ENCODE data around the gene LLGL2. TPM values are rescaled to one million over a fixed set of nuclear protein-coding genes. Genes with fewer than 3 reads are reported as not detected.
"Not testable (repeated sequence)": the region's sequence is repeated elsewhere in the genome, so short reads cannot be mapped to it uniquely, and the experiment has no call there.

LLGL2 gene
- total and polyA plus RNA-seq, 8 donors, result 72.3 to 565 (median 174) TPM

DNA sequence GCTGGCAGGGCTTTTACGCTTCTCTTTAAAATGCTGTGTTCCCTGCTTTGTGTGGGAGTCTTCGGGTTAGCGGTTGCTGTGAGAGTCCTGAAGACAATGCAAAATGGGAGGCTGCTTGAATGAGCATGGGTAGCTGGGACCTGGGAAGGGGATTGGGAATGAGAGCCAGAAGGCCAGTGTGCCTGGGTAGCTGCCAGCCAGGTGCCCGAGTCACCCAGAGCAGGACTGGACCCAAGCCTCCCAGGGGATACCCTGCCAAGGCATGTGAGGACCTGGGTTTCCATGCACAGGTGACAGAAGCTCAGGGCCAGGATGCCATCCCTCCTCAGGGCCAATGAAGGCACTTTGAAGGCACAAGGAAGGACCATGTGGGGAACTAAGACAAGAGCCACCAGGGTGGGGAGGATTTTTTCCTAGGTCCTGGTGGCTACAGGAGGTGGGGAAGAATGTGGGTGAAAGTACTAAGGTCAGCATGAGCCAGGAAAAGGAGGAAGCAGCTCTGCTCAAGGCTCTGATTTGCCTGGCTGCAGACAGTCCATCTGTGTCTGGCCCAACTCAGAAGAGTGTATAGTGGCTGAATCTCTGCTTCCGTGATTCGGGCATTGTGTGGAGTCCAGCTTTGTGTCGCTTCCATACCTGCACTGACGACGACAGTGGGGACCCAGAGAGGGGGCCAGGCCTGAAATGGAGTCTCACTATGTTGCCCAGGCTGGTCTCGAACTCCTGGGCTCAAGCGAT lies 48.6 kb upstream of the LLGL2 start:
- 60 to 76% (median 68%) methylated on average over 11 of the region's 11 CpGs for WGBS, 5 donors
- peak in 1 of 2 donors; percentile 28 for DNase-seq
- H3K4me1 ChIP-seq, result peaks cover 18 to 42% (median 34%) of the 10 kb centered on the region in 4 donors
- H3K27ac ChIP-seq, result peak overlapping the region in 4 of 5 donors; percentile 7 to 68 (median 57)
- no peaks in the 10 kb centered on the region for H3K27me3 ChIP-seq
- TF ChIP-seq EP300 (IDR thresholded peaks at IDR 0.05), result no peak
- no peak for TF ChIP-seq POLR2A (IDR thresholded peaks at IDR 0.05)
- TF ChIP-seq, protein P1, sequence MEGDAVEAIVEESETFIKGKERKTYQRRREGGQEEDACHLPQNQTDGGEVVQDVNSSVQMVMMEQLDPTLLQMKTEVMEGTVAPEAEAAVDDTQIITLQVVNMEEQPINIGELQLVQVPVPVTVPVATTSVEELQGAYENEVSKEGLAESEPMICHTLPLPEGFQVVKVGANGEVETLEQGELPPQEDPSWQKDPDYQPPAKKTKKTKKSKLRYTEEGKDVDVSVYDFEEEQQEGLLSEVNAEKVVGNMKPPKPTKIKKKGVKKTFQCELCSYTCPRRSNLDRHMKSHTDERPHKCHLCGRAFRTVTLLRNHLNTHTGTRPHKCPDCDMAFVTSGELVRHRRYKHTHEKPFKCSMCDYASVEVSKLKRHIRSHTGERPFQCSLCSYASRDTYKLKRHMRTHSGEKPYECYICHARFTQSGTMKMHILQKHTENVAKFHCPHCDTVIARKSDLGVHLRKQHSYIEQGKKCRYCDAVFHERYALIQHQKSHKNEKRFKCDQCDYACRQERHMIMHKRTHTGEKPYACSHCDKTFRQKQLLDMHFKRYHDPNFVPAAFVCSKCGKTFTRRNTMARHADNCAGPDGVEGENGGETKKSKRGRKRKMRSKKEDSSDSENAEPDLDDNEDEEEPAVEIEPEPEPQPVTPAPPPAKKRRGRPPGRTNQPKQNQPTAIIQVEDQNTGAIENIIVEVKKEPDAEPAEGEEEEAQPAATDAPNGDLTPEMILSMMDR (IDR thresholded peaks at IDR 0.05), result no peak
- TF ChIP-seq POLR2AphosphoS5 (IDR thresholded peaks at IDR 0.05), result no peak
- H3K9me3 ChIP-seq, result no peaks in the 10 kb centered on the region
- intact Hi-C loops (cut with DNase I; ENCODE audit: low total_unique reads), result no loop called here
- H3K4me3 ChIP-seq, result no peak overlapping the region
- peaks cover 10 to 39% (median 37%) of the 10 kb centered on the region in 4 donors for H3K36me3 ChIP-seq

DNA sequence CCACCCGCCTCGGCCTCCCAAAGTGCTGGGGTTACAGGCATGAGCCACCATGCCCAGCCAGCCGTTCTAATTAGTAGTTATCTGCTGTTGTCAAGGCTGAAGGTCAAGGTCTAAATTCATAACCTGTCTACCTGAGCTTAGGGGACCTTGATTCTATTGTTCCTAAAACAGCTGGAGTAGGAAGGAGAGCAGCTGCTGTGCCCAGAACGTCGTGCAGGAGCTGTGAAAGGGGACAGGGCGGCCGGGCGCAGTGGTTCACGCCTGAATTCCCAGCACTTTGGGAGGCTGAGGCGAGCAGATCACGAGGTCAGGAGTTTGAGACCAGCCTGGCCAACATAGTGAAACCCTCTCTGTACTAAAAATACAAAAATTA lies 48.0 kb upstream of the LLGL2 start:
- H3K27me3 ChIP-seq; intact Hi-C loops (cut with DNase I; ENCODE audit: low total_unique reads); H3K4me3 ChIP-seq; H3K9me3 ChIP-seq: not testable (repeated sequence)
- WGBS, 5 donors, result 79 to 85% (median 82%) methylated on average over 10 to 11 of the region's 11 CpGs
- peaks cover 7 to 33% (median 32%) of the 10 kb centered on the region in 4 donors for H3K36me3 ChIP-seq
- H3K4me1 ChIP-seq, result peaks cover 18 to 46% (median 35%) of the 10 kb centered on the region in 4 donors
- peak in 1 of 2 donors; percentile 4 for DNase-seq
- H3K27ac ChIP-seq, result peak overlapping the region in 3 of 5 donors; percentile 49 to 68 (median 65)

DNA sequence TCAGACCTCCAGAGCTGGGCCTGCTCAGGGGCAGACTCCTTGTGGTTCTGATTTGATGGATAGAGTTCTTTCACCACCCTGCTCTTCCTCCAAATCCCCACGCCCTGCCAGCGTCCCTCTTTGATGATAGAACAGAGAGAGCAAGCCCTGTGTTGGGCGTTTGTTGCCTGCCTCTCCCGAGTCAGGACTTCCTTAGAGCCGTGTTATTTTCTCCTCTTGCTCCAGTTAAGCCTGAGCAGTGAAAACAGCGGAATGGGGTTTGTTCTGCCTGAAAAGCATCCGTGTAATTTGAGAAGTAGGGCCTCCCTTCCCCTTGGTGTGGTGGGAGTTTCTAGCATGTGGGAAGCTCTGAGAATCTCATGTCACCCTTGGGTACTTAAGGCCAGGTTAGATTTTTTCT lies 47.0 kb upstream of the LLGL2 start:
- Histone ChIP-seq H3K9me3 (no peaks in the 10 kb centered on the region), H3K27me3 (no peaks in the 10 kb centered on the region), H3K4me3 (no peak overlapping the region), H3K27ac (no peak overlapping the region), H3K4me1 (peaks cover 18 to 49% (median 35%) of the 10 kb centered on the region in 4 donors), H3K36me3 (peaks cover 0 to 27% (median 21%) of the 10 kb centered on the region in 4 donors)
- 78 to 84% (median 80%) methylated on average over 7 of the region's 7 CpGs for WGBS, 5 donors
- DNase-seq, result no peak
- intact Hi-C loops (cut with DNase I; ENCODE audit: low total_unique reads), result no loop called here
- TF ChIP-seq POLR2AphosphoS5 (IDR thresholded peaks at IDR 0.05), result no peak
- TF ChIP-seq, protein P1 (IDR thresholded peaks at IDR 0.05), result no peak
- no peak for TF ChIP-seq EP300 (IDR thresholded peaks at IDR 0.05)
- TF ChIP-seq POLR2A (IDR thresholded peaks at IDR 0.05), result no peak

DNA sequence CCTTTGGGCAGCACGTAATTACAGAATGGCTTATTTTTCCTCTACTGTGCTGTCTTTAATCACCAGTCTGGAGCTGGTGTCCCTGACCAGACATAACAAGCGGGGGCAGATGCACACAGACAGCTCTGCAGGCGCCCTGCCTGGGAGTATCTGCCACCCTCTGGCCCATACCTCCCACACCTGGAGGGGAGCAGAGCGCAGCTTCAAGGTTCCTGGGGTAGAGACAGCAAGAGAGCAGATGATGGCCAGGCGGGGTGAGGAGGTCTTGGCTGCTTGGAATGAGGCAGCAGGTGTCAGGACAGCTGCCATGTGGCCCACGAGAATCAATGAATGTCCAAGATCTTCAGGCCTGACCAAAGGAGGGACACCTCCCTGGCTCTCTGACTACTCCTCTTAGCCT lies 45.2 kb upstream of the LLGL2 start:
- Histone ChIP-seq H3K27me3 (no peaks in the 10 kb centered on the region), H3K36me3 (peaks cover 0 to 10% (median 5%) of the 10 kb centered on the region in 4 donors), H3K4me3 (no peak overlapping the region), H3K27ac (no peak overlapping the region), H3K9me3 (no peaks in the 10 kb centered on the region), H3K4me1 (peaks cover 18 to 48% (median 35%) of the 10 kb centered on the region in 4 donors)
- WGBS, 5 donors, result 92 to 97% (median 95%) methylated on average over 4 to 6 of the region's 6 CpGs
- TF ChIP-seq POLR2A (IDR thresholded peaks at IDR 0.05), result no peak
- TF ChIP-seq, protein P1 (IDR thresholded peaks at IDR 0.05), result no peak
- no peak for TF ChIP-seq EP300 (IDR thresholded peaks at IDR 0.05)
- no peak for TF ChIP-seq POLR2AphosphoS5 (IDR thresholded peaks at IDR 0.05)
- no peak for DNase-seq
- intact Hi-C loops (cut with DNase I; ENCODE audit: low total_unique reads), result no loop called here

Data from stomach (tissue), 9 donors.